ENCODE results near the gene SH3TC1. TPM values are rescaled to one million over a fixed set of nuclear protein-coding genes. Genes with fewer than 3 reads are reported as not detected.

SH3TC1 gene
- total RNA-seq, 1 donor from 2014 or later, result 18.9 TPM

GRCh38 chr4:8289956-8290700 lies 91.0 kb downstream of the SH3TC1 start:
- Histone ChIP-seq H3K36me3 (ENCODE audit: control insufficient read depth, insufficient read depth, low read length) (no peaks in the 10 kb centered on the region), H3K27me3 (ENCODE audit: control insufficient read depth, insufficient read depth, low read length) (peaks cover 2% of the 10 kb centered on the region), H3K4me3 (ENCODE audit: low read depth, low read length) (no peak overlapping the region)
- no peak for TF ChIP-seq CTCF (IDR thresholded peaks at IDR 0.05; ENCODE audit: insufficient read depth, low read length, poor library complexity, severe bottlenecking)
- DNase-seq (ENCODE audit: low read depth), result no peak

GRCh38 chr4:8290701-8290970 lies 91.5 kb downstream of the SH3TC1 start:
- TF ChIP-seq CTCF (IDR thresholded peaks at IDR 0.05; ENCODE audit: insufficient read depth, low read length, poor library complexity, severe bottlenecking), result no peak
- H3K36me3 ChIP-seq (ENCODE audit: control insufficient read depth, insufficient read depth, low read length), result no peaks in the 10 kb centered on the region
- H3K4me3 ChIP-seq (ENCODE audit: low read depth, low read length), result no peak overlapping the region
- peaks cover 2% of the 10 kb centered on the region for H3K27me3 ChIP-seq (ENCODE audit: control insufficient read depth, insufficient read depth, low read length)
- no peak for DNase-seq (ENCODE audit: low read depth)

Other genes with a start within 250 kb of the SH3TC1 start
- gene ABLIM2, start 40.5 kb upstream of the SH3TC1 start, total RNA-seq, result 1.3 and 7.2 TPM in 2 replicates
- gene HTRA3, start 70.5 kb downstream of the SH3TC1 start, total RNA-seq, result 4.7 and 5.5 TPM in 2 replicates
- gene ACOX3, start 241.4 kb downstream of the SH3TC1 start, total RNA-seq, result 36.0 and 37.4 TPM in 2 replicates
- gene TRMT44, start 241.5 kb downstream of the SH3TC1 start, total RNA-seq, result 20.3 and 22.8 TPM in 2 replicates